Myocyte (in vitro differentiated cells): ENCODE data around the gene SLITRK3. TPM values are rescaled to one million over a fixed set of nuclear protein-coding genes. Genes with fewer than 3 reads are reported as not detected.

ENCODE experiments used
- DNase-seq: peaks from one replicate; pipeline ENCODE4 v3.0.0-alpha.2; 2012; ENCODE audit warnings: low read depth
- polyA plus RNA-seq: library from polyadenylated mRNA; unstranded; fragments of >200 nt; gene quantifications from one replicate; pipeline ENCODE4 v1.2.1, GENCODE V29; 2012; ENCODE audit warnings: missing spikeins
- total RNA-seq: library from RNA; depleted of rRNA; stranded (reverse); fragments of >200 nt; gene quantifications from 2 replicates; pipeline ENCODE4 v1.2.3, GENCODE V29; 2014

Gene SLITRK3
- total RNA-seq: not detected in 2 replicates
- polyA plus RNA-seq: not detected

DNA sequence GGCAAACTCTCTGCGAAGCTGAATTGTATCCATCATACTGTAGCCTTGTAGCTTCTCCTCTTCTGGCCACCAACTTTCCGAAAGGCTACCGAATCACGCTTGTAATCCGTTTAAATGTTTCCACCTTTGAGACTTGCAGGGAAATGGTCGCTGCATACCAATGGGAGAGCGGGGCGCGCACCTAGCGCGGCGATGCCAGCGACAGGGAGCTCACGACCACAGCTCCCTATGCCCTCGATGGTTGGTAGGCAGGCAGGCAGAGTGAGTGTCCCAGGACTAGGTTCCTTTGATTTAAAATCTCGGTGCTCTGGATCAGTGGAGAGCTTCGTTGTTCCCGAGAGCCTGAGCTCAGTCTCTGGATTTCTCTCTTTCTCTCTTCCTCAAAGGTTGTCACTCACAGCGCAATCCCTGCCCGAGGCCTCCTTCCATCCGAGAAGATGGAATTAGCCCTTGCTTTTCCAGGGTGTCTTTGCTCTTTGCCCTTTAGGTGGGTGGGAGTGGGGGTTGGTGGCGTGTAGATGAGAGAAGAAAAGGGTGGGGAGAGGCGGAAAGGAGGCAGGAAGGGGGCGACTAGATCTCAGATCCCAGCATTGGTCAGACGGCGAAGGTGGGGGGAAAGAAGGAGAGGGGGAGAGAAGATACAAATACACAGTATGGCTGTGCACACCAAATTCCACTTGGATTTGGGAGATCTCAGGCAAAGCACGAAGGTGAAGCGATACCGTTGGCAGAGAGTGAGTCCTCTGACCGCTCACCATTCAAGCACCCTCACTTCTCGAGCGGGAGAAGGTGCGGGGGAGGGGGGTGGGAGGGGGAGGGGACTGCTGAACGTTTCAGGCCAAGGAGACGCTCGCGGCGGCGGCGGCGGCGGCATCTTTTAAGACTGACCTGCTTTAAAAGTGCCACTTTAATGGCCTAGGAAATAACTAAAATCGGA lies at the start of gene SLITRK3:
Gene SLITRK3, minus strand, starts transcription at position 745 of the 937 bp plus-strand sequence. CDS start 5,554 bp downstream, outside the sequence.
- no peak for DNase-seq

- no peak for DNase-seq
Measured at GRCh38 chr3:165243597-165243996, 47.4 kb upstream of the SLITRK3 start.

DNA sequence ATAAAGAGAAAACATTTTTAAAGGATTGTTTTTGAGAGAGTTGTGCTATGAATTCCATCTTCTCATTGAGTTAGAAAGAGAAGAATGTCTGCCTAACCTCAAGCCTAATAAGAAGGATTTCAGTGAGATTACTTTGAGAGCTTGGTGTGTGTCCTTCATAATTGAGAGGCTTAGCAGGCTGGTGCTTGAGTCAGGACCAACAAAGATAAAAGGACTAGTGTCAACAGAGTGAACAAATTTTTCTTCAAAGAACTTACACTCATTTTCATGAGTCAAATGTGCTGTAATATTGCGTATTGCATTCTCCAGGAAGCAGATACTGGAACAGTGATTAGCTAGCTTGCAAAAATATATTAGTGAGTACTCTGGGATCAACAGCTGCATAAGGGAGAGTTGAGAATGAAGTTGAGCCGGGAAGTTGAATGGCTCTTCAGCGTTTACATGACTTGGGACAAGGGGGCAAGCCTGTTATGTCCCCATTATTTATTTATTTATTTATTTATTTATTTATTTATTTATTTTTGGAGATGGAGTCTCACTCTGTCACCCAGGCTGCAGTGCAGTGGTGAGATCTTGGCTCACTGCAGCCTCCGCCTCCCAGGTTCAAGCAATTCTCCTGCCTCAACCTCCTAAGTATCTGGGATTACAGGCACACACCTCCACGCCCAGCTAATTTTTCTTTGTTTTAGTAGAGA lies 37.5 kb upstream of the SLITRK3 start:
- DNase-seq: no peak

DNA sequence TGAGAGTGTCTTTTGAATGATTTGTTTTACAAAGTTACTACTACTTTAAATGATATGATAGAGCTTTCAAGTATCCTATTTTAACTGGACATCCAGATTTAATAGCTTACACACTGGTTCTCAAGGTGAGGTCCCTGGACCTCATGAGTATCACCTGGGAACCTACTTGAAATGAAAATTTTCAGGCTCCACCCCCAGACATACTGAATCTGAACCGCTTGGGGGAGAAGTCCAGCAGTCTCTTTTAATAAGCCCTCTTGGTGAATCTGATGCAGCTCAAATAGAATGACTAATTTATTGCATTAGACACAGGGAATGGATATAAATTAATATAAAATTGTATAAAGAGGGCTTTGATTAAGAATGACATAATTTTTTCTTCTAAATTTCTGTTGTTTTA lies 29.4 kb upstream of the SLITRK3 start:
- no peak for DNase-seq

GRCh38 chr3:165217739-165218138 lies 21.6 kb upstream of the SLITRK3 start:
- no peak for DNase-seq

GRCh38 chr3:165212580-165212979 lies 16.4 kb upstream of the SLITRK3 start:
- DNase-seq: no peak

- DNase-seq: peak; percentile 12
Measured at GRCh38 chr3:165211721-165212120, 15.5 kb upstream of the SLITRK3 start.

- DNase-seq: no peak
Measured at GRCh38 chr3:165210727-165211126, 14.5 kb upstream of the SLITRK3 start.

DNA sequence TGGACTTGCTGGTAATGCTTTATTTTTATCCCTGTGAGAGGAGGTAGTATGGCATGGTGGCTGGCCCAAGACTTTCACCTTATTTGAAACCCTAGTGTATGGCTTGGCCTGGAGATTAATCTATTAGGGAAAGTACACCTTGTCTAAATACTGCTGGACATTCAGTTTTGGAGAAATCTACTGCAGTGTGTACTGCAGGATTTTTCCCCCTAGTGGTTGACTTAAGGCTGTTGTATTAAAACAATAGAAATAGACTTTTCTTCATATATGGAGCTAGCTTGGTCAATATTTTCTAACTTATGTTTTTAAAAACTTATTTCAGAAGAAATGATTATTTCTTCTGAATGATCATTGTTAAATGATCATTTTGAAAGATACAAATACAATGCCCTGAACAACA lies 13.9 kb upstream of the SLITRK3 start:
- no peak for DNase-seq

- peak; percentile 94 for DNase-seq
Measured at GRCh38 chr3:165206454-165207266, 10.5 kb upstream of the SLITRK3 start.

DNA sequence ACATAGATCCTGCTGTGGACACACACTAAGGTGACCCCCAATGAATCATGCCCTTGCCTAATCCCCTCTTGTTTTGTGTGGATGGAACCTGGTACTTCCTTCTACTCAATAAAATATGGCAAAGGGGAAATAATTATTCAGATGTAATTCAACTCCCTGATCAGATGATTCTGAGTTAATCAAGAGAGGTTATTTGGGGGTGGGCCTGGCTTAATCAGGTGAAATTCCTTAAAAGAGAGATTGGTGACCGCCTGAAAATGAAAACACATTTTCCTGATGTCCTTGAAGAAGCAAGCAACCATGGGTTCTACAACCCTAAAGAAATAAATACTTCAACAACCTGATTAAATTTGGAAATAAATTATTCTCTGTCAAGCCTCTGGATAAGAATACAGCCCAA lies 8.3 kb upstream of the SLITRK3 start:
- DNase-seq: no peak

DNA sequence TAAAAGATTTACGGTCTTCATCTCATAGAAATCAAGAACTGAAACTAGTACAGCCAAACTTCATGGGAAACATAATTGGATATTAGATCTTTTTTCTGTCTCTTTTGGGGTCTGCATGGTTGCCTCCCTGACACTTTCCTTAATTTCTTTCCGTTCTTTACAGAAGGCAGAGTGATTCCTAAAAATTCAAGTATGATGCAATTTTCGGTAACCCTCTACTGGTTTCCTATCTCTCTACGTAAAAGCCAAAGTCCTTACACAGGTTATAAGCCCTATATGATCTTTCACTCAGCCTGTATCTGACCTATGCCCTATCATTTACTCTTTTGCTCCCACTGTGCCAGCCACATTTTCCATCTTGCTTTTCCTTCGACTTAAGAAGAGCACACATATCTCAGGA lies 6.8 kb upstream of the SLITRK3 start:
- DNase-seq: no peak

- no peak for DNase-seq
Measured at GRCh38 chr3:165201964-165202363, 5.8 kb upstream of the SLITRK3 start.

GRCh38 chr3:165197481-165197800 lies 1.3 kb upstream of the SLITRK3 start:
- DNase-seq: no peak

DNA sequence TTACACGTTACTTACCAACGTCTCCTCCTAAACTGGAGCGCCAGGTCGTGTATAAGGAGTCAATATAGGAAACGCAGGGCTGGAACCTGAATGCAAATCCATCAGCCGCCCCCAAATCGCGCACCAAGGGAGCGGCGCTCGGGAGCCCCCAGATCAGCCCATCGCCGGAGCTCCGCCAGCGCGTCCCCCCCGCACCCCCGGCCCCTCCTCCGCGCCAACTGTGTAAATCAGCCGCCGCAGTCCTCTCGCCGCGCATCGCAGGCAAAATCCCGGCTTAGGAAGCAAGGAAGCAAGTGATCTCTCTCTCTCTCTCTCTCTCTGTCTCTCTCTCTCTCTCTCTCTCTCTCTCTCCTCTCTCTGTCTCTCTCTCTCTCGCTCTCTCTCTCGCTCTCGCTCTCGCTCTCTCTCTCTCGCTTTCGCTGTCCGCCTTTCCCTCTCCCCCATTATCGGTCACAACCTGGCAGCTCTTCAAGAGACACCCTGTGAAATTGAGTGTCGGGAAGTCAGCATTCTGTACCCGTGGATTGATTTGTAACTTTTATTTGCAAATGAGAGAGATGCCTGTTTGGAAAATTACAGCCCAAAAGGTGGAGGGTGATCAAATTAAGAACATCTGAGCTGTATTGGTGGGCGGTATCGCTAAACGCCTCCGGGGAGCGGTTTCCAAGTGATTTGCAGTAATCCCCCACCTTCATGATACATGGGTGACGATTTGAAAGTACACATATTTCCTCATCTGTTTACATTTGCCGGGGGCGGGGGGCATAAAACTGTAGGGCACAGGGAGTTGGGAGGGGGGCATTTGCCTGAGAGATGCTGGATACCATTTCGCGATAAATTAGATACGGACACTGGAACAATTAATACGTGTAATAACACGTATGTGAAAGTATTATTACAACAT lies 645 bp upstream of the SLITRK3 start:
- DNase-seq: no peak

- DNase-seq: no peak
Measured at GRCh38 chr3:165195241-165195639, 944 bp downstream of the SLITRK3 start.

DNA sequence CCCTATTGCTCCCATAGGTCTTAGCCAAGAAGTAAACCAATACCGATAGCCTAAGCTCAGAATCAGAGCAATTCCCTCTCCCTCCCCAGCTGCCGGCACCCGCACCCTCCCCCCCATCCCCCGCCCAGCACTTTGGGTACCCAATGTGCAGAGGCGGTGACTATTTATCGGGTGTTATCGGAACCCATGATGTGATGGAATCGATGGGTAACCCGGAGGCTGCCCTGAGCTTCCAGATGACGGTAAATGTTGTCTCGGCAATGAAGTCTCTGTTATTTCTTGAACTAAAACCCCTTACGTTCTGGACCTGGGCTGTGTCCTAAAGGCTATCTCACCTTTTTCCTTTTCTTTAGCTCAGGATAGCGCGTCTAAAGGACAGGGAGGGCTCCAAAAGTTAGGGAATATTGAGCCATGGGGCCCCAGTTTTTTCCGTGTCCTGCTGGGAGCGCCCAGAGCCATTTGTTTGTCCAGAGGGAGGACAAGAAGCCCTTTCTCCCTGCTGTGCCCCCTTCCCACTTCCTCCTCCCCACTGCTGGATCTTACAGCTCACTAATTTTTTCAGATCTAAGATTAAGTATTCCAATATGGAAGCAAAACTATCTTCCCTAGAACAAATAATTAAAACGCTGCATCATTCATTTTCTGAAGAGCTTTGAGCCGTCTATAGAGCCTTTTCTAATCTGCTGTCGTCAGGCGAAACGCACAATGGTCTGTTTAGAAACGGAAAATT lies 1.5 kb downstream of the SLITRK3 start:
- no peak for DNase-seq

DNA sequence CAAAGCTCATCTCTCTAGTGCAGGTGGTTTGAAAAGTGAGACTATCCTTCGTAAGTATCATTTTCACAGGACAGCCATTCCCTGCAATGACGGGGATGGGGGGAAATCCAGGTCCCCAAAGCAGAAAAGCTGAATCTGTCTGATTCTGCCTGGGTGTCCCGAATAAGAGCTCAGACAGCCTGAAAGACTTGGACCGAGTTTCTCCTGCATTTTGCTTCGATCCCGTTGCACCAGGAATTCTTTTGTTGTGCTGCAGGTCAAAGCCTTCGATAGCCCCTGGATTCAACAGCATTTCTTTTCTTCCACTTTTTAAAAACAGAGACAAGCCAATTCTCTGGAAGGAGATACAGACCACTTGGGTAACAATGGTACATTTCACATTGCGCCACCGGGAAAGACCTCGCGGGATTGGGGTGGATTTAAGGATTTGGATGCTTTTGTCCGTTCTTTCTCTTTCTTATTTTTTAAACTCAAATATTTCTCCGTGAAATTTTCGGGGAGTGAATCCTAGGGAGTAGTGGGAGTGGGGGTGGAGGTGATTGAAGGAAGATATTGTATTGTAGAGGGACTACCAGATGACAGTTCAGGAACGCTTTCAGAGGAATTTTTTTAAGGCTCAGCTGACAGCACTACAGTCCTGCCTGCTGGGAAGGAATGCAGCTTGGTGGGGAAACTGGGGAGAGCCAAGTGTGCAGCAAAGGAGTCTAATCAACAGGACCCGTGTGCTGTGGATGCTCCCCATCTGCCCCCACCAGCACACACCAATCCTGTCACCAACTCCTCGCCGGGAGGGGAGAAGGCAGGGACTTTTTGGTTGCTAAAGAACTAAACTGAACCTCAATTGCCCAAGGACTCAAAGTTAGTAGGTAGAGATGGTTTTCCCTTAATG lies 2.6 kb downstream of the SLITRK3 start:
- no peak for DNase-seq
